GM21723 (cell line): ENCODE results near the gene SUN3.
"Not testable (repeated sequence)": the region's sequence is repeated elsewhere in the genome, so short reads cannot be mapped to it uniquely, and the experiment has no call there.

Experiments used
- ATAC-seq: cut with Tn5 transposase; IDR thresholded peaks from one replicate; pipeline ENCODE4 v1.9.1; 2021; ENCODE audit warnings: mild to moderate bottlenecking, moderate library complexity; ENCODE audit not compliant: unreplicated experiment

The SUN3 gene

GRCh38 chr7:47946581-47947354, 82.1 kb downstream of the SUN3 start:
- ATAC-seq, result no peak

DNA sequence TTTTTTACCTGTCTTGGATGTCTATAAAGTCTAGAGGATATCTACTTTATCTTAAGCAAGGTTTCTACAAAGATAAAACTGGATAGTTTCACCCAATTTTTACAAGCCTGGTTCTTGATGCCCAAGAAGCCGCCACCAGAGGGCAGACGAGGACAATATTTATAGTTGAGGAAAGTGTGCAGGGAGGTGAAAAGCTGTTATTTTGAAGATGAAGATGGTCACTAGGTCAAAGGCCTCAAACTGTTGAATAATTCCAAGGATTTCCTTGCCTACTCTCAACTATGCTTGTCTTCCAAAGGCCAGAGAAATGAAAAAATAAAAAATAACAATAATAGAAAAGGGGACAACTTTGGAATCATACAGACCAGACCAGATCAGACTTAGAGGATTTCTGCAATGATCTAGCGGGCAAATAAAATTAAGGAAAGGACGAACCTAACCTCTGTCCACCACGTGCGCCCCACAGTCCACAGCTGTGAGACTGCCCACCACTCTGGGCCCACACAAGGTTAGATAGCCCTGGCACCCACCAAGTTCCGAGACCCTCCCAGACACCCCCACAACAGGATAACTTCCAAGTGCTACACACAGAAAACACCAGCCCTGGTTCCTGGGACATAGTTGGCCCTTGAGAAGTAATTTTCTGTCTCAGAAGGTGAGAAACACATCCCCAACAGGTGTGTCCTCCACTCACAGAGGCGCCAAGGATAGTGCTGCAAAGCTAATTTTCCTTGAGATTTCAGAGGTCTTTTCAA, 83.5 kb downstream of the SUN3 start:
- peak; percentile 65 for ATAC-seq

- no peak for ATAC-seq
Measured at GRCh38 chr7:47944536-47945260, 84.2 kb downstream of the SUN3 start.

GRCh38 chr7:47943676-47944474, 85.0 kb downstream of the SUN3 start:
- no peak for ATAC-seq

DNA sequence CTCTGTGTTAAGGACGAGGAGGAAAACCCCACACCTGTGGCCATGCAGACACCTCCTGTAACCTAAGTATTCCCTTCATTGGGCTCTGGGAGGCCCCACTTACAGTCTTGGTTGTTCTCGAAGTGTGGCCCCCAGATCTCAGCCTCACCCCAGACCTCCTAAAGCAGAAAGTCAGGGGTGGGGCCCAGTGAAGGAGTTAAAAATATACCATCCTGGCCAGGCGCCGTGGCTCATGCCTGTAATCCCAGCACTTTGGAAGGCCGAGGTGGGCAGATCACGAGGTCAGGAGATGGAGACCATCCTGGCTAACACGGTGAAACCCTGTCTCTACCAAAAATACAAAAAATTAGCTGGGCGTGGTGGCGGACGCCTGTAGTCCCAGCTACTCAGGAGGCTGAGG, 86.3 kb downstream of the SUN3 start:
- not testable (repeated sequence) for ATAC-seq

- ATAC-seq, result no peak
Measured at GRCh38 chr7:47942132-47942531, 86.8 kb downstream of the SUN3 start.

- ATAC-seq, result no peak
Measured at GRCh38 chr7:47941136-47941844, 87.6 kb downstream of the SUN3 start.

DNA sequence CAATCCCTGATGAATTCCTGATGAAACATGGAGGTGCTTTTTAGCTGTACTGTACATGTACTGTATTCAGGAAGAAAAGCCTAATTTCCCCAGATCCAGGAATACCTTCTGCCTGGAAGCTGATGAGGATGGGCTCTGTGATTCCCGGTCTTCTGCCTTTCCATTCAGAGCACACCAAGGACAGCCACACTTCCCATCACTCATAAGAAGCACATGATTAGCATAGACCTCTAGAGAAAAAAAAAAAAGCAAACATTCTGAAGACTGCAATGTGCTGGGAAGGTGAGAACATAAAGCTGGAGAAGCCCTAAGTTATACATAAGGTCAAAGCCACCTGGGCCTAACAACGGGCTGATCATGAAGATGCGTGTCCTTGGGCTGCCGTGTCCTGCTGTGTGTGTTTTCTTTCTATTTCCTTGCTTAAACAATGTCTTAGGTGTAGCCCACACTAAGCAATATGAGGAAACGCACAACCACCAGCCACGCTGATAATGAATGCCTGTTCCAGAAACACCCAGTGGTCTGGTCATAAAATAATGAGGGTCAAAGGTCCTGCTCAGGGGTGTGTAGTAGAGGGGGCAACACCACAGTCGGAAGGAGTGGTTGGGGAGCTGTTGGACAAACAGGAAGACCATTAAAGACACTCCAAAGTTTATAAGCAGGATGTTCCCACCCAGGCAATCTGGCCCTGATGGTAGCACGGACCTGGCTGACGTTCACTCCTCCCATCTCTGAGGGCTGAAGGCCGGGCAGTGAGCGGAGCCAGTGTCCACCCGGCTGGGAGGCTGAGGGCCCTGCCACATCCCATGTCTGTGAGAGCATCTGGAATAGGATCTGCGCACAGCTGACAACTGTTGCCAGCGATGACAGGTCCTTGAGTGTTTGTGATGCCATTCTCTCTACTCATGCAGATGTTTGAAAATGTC, 88.6 kb downstream of the SUN3 start:
- no peak for ATAC-seq

GRCh38 chr7:47939425-47940036, 89.4 kb downstream of the SUN3 start:
- ATAC-seq, result no peak

DNA sequence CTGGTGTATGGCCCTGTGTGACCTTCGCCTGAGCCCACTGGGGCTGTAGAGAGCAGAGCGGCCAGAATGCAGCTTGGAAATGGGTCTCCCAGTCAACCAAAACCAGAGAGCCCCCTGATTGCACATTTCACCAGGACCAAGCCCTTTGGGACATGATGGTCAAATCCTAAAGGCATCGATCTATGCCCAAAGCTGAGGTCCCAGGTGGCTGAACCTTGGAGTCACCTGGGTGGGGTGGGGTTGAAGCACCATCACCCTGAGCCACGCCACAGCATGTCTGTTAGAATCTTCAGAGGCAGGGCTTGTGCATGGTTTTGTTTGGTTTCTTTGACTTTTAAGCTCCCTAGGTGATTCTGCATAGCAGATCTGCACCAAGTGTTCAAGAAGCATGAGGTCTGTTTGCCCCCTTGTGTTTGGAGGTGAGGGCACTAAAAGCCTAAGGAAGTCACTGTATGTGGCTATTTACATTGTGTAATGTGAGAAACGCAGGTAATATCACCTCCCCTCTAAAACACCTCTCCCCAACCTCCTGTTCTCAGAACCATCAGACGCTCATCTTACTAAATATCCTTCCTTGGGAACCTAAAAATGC, 90.2 kb downstream of the SUN3 start:
- ATAC-seq, result no peak

DNA sequence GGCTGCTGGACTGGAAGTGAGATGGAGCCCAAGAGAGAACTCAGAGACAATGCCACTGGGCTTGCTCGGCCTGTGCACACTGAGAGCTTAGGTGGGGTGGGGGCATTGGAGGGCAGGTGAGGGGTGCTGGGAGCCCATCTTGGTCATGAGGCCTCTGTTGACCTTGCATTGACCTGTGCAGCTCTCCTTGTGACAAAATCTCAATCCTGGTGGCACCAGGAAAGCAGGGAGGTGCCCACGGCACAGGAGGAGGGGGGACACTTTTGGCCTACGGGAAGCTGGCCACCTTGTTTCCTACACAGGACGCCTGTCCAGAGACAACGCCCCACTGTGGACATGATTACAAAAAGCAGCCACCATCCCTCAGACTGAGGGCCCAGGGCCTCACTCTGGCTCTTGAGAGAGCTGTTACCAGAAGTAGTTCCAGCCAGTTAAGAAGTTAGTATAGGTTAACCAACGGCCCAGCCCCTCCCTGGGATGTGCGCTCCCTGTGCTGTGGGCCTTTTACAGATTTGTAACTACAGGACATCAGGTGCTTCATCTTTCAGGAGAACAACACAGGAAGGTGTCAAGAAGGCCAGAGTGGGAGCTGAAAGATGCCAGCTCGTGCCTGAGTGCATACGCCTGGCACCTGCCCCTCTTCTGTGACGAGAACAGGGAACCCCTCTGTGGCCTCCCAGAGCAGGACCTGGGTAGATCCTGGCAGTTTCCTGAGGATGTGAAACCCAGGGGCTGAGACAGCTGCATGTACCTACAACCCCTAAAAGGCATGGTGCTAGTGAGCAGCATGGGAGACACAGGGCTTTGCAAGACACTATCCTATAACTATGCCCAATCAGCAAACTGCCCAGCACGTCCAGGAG, 91.0 kb downstream of the SUN3 start:
- ATAC-seq, result peak; percentile 58
